ENCODE measurements around the gene ATRX. TPM values are rescaled to one million over a fixed set of nuclear protein-coding genes. Genes with fewer than 3 reads are reported as not detected.
"Not testable (repeated sequence)": the region's sequence is repeated elsewhere in the genome, so short reads cannot be mapped to it uniquely, and the experiment has no call there.

ATRX gene, protein sequence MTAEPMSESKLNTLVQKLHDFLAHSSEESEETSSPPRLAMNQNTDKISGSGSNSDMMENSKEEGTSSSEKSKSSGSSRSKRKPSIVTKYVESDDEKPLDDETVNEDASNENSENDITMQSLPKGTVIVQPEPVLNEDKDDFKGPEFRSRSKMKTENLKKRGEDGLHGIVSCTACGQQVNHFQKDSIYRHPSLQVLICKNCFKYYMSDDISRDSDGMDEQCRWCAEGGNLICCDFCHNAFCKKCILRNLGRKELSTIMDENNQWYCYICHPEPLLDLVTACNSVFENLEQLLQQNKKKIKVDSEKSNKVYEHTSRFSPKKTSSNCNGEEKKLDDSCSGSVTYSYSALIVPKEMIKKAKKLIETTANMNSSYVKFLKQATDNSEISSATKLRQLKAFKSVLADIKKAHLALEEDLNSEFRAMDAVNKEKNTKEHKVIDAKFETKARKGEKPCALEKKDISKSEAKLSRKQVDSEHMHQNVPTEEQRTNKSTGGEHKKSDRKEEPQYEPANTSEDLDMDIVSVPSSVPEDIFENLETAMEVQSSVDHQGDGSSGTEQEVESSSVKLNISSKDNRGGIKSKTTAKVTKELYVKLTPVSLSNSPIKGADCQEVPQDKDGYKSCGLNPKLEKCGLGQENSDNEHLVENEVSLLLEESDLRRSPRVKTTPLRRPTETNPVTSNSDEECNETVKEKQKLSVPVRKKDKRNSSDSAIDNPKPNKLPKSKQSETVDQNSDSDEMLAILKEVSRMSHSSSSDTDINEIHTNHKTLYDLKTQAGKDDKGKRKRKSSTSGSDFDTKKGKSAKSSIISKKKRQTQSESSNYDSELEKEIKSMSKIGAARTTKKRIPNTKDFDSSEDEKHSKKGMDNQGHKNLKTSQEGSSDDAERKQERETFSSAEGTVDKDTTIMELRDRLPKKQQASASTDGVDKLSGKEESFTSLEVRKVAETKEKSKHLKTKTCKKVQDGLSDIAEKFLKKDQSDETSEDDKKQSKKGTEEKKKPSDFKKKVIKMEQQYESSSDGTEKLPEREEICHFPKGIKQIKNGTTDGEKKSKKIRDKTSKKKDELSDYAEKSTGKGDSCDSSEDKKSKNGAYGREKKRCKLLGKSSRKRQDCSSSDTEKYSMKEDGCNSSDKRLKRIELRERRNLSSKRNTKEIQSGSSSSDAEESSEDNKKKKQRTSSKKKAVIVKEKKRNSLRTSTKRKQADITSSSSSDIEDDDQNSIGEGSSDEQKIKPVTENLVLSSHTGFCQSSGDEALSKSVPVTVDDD (N-terminal part only)
- 48.9 and 82.6 TPM in 2 replicates for total RNA-seq (2014; rRNA removed; shearing (Covaris generic))

DNA sequence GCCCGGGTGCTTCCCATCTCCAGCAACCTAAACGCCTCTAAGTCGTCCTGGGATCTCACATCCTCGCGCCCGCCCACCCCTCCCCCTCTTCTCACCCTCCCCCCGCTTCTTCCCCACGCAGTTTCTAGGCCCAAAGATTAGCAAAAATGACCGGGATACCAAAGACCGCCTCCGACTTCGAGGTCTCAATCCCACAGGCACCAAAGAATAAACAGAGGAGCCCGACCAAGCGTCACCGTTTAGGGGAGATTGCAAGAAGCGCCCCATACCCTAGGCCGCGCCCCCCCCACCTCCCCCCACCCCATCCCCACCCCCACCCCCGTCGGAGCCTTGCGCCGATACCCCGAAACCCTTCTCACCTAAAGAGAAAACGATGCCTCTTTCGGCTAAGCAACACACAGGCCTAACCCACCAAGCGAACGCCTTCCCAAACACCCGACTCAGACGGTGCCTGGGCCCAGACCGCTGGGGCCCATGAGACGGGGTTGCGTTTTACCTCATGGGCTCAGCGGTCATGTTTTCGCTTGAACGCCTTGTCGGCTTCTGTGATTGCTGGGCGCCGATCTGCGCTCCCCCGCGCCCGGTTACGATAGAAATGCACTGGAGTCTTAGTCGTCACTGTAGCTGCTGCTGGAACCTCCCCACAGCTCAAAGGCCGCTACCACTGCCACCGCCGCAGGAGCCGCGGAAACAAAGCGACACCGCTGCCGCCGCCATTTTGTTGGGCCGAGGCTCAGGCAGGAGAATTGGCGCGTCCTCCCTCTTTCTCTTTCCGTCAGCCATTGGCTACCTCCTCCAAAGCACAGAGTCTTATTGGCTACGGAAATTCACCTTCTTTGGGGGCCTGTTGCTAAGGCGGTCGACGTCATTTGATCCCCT lies at the start of gene ATRX:
ATRX (minus strand) TSS at position 731 of the 879 bp plus-strand sequence; CDS start at position 516, 215 bp downstream.
- peak; percentile 88 for DNase-seq (ENCODE audit: low read depth)

DNA sequence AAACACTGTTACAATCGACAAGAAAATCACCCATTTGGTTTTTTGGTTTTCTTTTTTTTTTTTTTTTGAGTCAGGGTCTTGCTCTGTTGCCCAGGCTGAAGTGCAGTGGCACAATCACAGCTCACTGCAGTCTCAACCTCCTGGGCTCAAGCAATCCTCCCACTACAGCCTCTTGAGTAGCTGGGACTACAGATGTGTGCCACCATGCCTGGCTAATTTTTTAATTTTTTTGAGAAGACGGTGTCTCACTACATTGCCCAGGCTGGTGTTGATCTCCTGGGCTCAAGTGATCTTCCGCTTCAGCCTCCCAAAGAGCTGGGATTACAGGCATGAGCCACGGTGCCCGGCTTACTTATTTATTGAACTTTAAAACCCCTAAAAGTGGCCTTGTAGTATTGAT lies 45.5 kb upstream of the ATRX start:
- DNase-seq (ENCODE audit: low read depth): not testable (repeated sequence)

DNA sequence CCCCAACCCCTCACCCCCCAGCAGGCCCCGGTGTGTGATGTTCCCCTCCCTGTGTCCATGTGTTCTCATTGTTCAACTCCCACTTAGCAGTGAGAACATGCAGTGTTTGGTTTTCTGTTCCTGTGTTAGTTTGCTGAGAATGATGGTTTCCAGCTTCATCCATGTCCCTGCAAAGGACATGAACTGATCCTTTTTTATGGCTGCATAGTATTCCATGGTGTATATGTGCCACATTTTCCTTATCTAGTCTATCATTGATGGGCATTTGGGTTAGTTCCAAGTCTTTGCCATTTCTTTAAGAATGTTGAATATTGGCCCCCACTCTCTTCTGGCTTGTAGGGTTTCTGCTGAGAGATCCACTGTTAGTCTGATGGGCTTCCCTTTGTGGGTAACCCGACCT lies 36.0 kb upstream of the ATRX start:
- DNase-seq (ENCODE audit: low read depth): not testable (repeated sequence)

DNA sequence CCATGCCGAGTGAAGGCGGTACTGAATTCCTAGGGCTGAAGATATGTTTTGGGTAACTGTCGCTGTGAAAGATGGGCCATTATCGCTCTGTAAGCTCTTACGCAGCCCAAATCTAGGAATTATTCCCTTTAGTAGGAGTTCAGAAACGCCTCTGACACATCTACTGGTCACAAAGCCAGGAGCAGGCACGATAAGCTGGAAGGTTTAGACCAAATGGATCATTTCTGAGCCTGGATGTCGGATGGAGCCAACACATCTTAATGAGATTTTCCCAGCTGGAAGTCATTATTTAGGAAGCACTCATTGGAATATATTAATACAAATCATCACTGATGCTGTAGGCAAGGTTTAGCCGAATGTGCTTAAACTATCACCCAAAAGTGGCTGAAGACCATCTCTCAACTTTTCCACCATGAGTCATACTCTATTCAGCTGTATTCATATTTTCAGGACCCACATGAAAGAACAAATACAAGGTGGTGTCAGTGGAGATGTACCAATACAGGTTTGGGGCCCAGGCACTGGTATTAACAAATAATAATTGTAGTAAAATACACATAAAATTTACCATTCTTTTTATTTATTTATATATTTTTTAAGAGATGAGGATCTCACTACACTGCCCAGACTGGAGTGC lies 34.2 kb upstream of the ATRX start:
- no peak for DNase-seq (ENCODE audit: low read depth)

DNA sequence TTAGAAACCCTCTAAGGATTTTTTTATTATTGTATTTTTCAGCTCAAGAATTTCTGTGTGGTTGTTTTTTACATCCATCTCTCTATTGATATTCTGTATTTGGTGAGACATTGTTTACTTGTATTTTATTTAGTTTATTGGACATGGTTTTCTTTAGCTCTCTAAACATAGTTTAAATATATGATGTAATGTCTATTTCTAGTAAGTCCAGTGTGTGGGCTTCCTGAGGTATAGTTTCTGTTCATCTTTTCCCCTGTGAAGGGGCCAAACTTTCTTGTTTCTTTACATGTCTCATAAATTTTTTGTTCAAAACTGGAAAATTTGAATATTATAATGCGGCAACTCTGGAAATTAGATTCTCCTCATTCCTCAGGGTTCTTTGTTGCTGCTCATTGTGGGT lies 28.2 kb upstream of the ATRX start:
- no peak for DNase-seq (ENCODE audit: low read depth)

DNA sequence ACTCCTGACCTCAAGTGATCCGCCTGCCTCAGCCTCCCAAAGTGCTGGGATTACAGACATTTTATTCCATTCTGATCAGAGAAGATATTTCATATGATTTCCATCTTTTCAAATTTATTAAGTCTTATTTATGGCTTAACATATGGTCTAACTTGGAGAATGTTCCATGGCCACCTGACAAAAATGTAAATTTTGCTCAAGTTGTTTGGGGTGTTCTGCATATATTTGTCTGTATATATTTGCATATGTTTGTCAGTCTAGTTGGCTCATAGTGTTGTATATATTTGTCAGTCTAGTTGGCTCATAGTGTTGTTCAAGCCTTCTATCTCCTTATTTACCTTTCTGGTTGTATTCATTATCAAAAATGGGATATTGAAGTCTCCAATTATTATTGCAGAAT lies 16.2 kb upstream of the ATRX start:
- DNase-seq (ENCODE audit: low read depth): no peak

DNA sequence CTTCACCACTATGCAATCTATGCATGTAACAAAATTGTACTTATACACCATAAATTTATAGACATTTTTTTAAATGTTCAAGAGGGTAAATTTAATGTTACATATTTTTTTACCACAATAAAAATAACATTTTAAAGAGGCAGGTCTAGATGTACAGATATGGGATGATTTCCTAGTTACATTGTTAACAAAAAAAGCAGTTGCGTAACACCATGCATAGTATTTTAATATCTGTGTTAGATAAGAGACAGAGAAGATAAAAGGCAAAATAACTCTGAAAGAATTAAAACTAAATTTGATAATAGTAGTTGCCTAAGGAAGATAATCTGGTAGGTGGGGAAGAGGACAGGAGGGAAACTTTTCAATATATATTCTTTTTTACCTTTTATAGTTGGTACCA lies 9.1 kb upstream of the ATRX start:
- DNase-seq (ENCODE audit: low read depth): no peak

DNA sequence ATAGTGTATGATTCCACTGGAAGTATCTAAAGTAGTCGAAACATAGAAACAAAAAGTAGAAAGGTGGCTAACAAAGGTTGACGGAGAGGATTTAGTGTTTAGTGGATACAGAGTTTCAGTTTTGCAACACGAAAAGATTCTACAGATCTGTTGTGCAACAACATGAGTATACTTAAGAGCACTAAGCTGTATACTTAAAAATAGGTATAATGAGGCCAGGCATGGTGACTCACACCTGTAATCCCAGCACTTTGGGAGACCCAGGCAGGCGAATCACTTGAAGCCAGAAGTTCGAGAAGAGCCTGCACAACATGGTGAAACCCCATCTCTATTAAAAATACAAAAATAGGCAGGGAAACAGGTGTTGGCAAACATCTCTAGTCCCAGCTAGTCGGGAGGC lies 7.9 kb upstream of the ATRX start:
- no peak for DNase-seq (ENCODE audit: low read depth)

DNA sequence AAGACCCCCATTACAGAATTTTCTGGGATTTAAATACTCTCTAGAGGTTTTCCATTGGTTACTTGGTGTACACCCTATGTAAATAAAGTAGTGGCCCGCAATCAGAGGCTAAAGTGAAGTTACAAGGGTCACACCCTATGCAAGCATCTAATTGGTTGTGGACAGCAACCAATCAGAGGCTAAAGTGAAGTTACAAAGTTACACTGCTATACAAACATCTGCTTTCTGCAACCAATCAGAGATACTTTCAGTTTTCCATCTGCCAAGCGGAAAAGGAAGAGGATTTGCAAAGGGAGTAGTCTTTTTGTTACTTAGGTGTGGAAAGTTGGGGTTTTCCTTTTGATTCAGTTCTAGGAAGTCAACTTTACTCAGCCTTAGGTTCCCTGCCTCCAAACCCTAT lies 2.0 kb upstream of the ATRX start:
- peak; percentile 68 for DNase-seq (ENCODE audit: low read depth)

DNA sequence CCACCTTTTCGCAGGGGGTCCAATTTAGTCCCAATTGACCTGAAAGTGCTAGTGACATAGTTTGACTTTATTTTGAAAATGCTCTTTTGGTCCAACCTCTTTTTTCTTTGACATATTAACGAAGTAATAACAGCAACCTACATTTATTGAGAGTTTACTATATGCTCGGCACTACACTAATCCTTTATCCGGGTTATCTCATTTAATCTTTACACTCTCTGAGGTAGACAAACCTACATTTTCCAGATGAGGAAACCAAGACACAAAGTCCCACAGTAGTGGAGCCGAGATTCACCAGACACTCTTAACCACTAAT lies 307 bp upstream of the ATRX start:
- no peak for DNase-seq (ENCODE audit: low read depth)

DNA sequence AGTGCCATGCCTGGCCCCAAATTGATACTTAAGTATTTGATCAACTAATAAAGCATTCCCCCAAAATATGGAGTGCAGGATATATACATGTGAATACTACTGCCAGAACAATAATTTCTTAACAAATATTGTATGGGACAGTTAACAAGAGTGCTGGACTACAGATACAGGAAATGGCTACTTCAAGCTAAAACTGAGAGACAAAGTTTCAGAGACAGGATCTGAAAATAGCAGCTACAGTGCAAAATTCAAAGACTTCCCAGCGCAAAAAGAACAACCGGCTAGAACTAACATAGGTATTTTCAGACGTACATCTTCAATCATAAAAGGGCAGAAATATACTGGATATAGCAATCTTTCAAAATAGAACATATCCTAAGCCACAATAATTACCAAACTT lies 6.3 kb downstream of the ATRX start:
- no peak for DNase-seq (ENCODE audit: low read depth)

DNA sequence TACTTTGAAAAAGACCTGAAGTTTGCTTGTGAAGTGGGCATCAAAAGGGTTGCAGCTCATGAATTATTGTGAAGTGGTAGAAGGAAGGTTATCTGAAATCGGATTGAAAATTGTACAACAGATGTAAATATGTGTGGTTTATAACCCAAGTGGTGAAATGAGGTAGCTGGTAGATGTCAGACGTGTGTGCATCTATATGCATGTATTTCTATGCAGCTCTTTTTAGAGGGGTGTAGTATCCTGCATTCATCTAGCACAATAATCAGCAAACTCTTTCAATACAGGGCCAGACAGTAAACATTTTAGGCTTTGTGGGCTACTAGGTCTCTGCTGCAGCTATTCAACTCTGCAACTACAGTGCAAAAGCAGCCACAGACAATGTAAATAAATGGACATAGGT lies 9.4 kb downstream of the ATRX start:
- no peak for DNase-seq (ENCODE audit: low read depth)

DNA sequence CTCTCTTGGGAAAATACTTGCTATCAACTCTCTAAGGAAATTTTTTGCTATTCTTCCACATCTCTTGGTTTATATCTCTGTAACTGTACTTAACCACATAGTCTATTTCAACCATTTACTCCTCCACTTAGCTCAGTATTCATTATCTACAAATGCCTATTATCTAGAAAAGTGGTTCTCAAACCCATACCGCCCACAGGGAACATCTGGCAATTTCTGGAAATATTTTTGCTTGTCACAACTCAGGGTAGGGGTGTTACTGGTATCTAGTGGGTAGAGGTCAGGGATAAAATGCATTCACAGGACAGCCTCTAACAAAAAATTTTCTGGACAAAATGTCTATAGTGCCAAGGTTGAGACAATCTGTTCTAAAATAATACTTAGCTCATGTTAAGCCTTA lies 14.4 kb downstream of the ATRX start:
- no peak for DNase-seq (ENCODE audit: low read depth)

DNA sequence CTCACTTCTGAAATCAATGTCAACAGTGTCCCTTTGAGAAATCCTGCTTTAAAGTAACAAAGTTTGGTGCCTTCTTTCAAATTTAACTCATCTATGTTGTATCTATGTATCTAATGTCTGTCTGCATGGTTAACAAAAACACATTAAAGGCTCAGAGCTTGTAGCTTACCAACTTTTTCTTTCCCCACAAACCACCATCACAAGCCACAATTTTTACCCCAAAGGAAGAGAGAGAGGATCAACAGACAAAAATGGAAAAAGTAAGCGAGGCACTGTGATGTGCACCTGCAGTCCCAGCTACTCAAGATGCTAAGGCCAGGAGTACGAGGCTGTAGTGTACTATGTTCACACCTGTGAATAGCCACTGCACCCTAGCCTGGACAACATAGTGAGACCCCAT lies 17.2 kb downstream of the ATRX start:
- no peak for DNase-seq (ENCODE audit: low read depth)

DNA sequence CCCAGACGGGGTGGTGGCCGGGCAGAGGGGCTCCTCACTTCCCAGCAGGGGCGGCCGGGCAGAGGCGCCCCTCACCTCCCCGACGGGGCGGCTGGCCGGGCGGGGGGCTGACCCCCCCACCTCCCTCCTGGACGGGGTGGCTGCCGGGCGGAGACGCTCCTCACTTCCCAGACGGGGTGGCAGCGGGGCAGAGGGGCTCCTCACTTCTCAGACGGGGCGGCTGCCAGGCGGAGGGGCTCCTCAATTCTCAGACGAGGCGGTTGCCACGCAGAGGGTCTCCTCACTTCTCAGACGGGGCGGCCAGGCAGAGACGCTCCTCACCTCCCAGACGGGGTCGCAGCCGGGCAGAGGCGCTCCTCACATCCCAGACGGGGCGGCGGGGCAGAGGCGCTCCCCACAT lies 19.8 kb downstream of the ATRX start:
- DNase-seq (ENCODE audit: low read depth): not testable (repeated sequence)

DNA sequence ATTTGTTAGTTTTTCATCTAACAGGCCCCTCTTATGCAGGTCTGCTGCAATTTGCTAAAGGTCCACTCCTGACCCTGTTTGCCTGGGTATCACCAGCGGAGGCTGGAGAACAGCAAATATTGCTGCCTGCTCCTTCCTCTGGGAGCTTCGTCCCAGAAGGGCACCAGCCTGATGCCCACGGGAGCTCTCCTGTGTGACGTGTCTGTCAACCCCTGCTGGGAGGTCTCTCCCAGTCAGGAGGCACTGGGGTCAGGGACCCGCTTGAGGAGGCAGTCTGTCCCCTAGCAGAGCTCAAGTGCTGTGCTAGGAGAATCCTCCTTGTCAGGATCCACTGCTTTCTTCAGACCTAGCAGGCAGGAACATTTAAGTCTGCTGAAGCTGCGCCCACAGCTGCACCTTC lies 30.5 kb downstream of the ATRX start:
- no peak for DNase-seq (ENCODE audit: low read depth)

DNA sequence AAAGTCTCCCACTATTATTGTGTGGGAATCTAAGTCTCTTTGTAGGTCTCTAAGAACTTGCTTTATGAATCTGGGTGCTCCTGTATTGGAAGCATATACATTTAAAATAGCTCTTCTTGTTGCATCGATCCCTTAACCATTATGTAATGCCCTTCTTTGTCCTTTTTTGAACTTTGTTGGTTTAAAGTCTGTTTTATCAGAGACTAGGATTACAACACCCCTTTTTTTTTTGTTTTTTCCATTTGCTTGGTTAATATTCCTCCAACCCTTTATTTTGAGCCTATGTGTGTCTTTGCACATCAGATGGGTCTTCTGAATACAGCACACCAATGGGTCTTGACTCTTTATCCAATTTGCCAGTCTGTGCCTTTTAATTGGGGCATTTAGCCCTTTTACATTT lies 32.1 kb downstream of the ATRX start:
- DNase-seq (ENCODE audit: low read depth): not testable (repeated sequence)

DNA sequence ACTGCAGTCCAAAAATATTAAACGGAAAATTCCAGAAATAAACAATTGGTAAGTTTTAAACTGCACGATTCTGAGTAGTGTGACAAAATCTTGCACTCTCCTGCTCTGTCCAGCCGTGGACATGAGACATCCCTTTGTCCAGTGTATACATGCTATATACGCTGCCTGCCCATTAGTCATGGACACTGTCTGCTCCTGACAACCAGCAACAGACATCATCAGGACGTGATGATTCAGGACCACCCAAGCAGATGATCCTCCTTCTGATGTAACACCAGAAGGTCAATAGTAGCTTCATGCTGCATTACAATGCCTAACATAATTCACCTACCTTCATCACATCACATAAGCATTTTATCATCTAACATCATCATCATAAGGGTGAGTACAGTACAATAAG lies 36.3 kb downstream of the ATRX start:
- peak; percentile 76 for DNase-seq (ENCODE audit: low read depth)

DNA sequence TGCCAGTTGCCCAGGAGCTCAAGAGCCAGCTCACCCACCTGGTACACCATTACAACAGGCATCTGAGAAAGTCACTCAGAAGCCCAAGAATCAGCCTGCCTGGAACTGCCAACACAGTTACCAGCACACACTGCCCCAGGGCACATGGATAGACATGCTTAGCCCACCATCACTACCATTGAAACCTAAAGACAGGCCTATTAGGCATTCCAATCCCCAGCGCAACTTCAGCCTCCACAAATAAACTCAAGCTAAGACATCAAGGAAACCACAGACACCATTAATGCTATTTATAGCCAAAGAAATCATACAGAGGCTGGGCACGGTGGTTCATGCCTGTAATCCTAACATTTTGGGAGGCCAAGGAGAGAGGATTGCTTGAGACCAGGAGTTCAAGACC lies 42.3 kb downstream of the ATRX start:
- DNase-seq (ENCODE audit: low read depth): peak; percentile 70

DNA sequence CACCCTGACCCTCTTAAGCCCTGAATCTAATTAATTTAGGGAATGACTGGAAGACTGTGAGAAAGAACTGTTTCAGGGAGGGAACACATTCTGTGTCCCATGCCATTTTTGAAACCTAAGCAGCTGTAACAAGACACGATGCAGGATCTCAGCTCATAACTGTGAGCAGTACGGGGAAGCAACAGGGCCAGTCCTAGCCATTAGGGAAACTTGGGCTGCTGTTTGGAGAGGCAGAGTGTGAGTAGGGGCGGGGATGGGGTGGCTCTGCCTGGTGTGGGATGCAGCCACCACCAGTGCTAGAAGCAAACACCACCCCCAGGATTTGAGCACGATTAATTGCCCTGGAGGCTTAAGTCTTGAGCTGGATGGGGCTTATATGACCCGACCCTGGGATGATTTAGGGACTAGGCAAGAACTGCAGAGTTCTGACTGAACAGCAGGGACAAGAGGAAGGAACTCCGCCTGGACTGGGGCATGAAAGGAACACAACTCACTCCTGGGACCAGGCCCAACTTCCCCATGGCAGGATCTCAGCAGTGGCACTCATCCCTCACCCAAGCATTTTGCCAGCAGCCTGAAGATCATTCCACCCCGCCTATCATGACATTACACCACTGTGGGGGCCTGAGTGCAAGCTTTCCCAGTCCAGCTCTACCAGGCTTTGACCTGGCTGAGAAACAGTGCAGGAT lies 43.1 kb downstream of the ATRX start:
- DNase-seq (ENCODE audit: low read depth): no peak
